ENCODE results near the gene ZNF516.

GRCh38 chr18:76367168-76368125, 127.6 kb downstream of the ZNF516 start:
- TF ChIP-seq POLR2A (IDR thresholded peaks at IDR 0.05) (no peak), CTCF (IDR thresholded peaks at IDR 0.05) (no peak), EP300 (IDR thresholded peaks at IDR 0.05) (no peak), POLR2AphosphoS5 (IDR thresholded peaks at IDR 0.05) (no peak)
